Memory B cell (primary cell): ENCODE results near the gene FOXC1.

ENCODE experiments used
- ATAC-seq: fragments of 150-1000 bp; cut with Tn5 transposase; 2 replicates; pipeline ENCODE4 v1.10.0; 2021; ENCODE audit warnings: low read depth, mild to moderate bottlenecking, moderate library complexity
- DNase-seq, 2 donors: peaks; one replicate each; pipeline ENCODE4 v3.0.0; 2022; ENCODE audit warnings: low spot score in 2 of 2
- H3K27ac Mint-ChIP-seq: one replicate; pipeline ENCODE4 v1.8.0; 2022; ENCODE audit warnings: mild to moderate bottlenecking, moderate library complexity, mixed read lengths
- H3K27me3 Mint-ChIP-seq: one replicate; pipeline ENCODE4 v1.8.0; 2022; ENCODE audit warnings: mixed read lengths
- H3K36me3 Mint-ChIP-seq: one replicate; pipeline ENCODE4 v1.8.0; 2022; ENCODE audit warnings: mild to moderate bottlenecking, mixed read lengths
- H3K4me1 Mint-ChIP-seq: one replicate; pipeline ENCODE4 v1.8.0; 2022; ENCODE audit warnings: mixed read lengths
- H3K4me3 Mint-ChIP-seq: one replicate; pipeline ENCODE4 v1.8.0; 2022; ENCODE audit warnings: mild to moderate bottlenecking, moderate library complexity, mixed read lengths
- H3K9me3 Mint-ChIP-seq: one replicate; pipeline ENCODE4 v1.8.0; 2022; ENCODE audit warnings: mixed read lengths

Gene FOXC1

GRCh38 chr6:1591243-1591642, 18.5 kb upstream of the FOXC1 start:
- peaks cover 18% of the 10 kb centered on the region for H3K27me3 Mint-ChIP-seq
- H3K9me3 Mint-ChIP-seq, result no peaks in the 10 kb centered on the region
- no peak overlapping the region for H3K4me3 Mint-ChIP-seq
- H3K27ac Mint-ChIP-seq, result no peak overlapping the region
- DNase-seq, result peak in 1 of 2 donors; percentile 2
- ATAC-seq, result no peak
- peaks cover 2% of the 10 kb centered on the region for H3K4me1 Mint-ChIP-seq
- no peaks in the 10 kb centered on the region for H3K36me3 Mint-ChIP-seq

DNA sequence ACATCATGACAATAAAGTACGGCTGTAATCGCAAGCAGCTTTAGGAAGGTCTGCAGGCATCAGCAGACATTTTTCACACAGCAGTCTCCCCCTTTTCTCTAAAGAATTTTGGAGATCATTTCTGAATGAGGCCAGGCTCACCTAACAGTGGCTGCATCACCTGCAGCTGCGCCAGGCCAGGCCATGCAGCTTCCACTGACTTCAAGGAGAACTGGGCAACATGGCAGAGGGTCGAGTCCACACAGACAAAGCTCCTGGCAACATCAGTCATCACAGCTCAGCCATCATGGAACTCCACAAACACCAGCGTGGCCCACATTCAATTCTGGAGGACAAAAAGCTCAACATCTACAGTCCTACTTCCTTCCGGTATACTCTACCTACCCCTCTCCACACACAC, 17.8 kb upstream of the FOXC1 start:
- Mint-ChIP-seq H3K4me1 (peaks cover 3% of the 10 kb centered on the region), H3K9me3 (no peaks in the 10 kb centered on the region), H3K27ac (no peak overlapping the region), H3K36me3 (no peaks in the 10 kb centered on the region), H3K4me3 (no peak overlapping the region), H3K27me3 (peaks cover 19% of the 10 kb centered on the region)
- ATAC-seq (no peak), DNase-seq (peak in 1 of 2 donors; percentile 4)

DNA sequence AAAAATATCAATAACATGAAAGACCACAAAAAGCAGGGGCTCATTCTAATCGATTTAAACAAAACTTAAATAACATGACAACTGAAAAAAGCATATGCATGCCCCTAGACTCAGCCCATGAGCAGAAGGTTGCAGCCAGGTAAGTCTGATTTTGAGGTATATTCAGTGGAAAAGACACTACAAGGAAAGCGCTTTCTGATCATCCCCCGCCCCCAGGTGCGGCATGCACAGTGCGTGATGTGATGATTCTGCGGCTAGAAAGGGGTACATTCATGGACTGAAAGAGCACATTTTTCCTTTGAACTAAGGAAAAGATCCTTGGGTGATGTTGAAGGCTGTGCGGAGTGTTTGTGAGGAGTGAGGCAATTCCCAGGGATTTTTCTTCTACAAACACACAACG, 16.9 kb upstream of the FOXC1 start:
- H3K36me3 Mint-ChIP-seq, result no peaks in the 10 kb centered on the region
- ATAC-seq (no peak), DNase-seq (no peak)
- H3K27me3 Mint-ChIP-seq, result peaks cover 23% of the 10 kb centered on the region
- peaks cover 3% of the 10 kb centered on the region for H3K4me1 Mint-ChIP-seq
- H3K9me3 Mint-ChIP-seq, result no peaks in the 10 kb centered on the region
- no peak overlapping the region for H3K4me3 Mint-ChIP-seq
- H3K27ac Mint-ChIP-seq, result no peak overlapping the region

GRCh38 chr6:1593286-1593957, 16.3 kb upstream of the FOXC1 start:
- H3K27ac Mint-ChIP-seq, result no peak overlapping the region
- no peak overlapping the region for H3K4me3 Mint-ChIP-seq
- DNase-seq, result no peak
- ATAC-seq, result no peak
- H3K36me3 Mint-ChIP-seq, result no peaks in the 10 kb centered on the region
- peaks cover 26% of the 10 kb centered on the region for H3K27me3 Mint-ChIP-seq
- H3K4me1 Mint-ChIP-seq, result peaks cover 3% of the 10 kb centered on the region
- H3K9me3 Mint-ChIP-seq, result no peaks in the 10 kb centered on the region

- Mint-ChIP-seq H3K27ac (no peak overlapping the region), H3K9me3 (no peaks in the 10 kb centered on the region), H3K4me1 (peaks cover 3% of the 10 kb centered on the region), H3K27me3 (peaks cover 26% of the 10 kb centered on the region), H3K4me3 (no peak overlapping the region), H3K36me3 (no peaks in the 10 kb centered on the region)
- ATAC-seq (no peak), DNase-seq (no peak)
These were observed 15.8 kb upstream of the FOXC1 start for GRCh38 chr6:1593958-1594314.

- Mint-ChIP-seq H3K9me3 (no peaks in the 10 kb centered on the region), H3K27me3 (peaks cover 29% of the 10 kb centered on the region), H3K27ac (no peak overlapping the region), H3K4me1 (peaks cover 3% of the 10 kb centered on the region), H3K36me3 (no peaks in the 10 kb centered on the region), H3K4me3 (no peak overlapping the region)
- ATAC-seq, result no peak
- no peak for DNase-seq
These were observed 15.1 kb upstream of the FOXC1 start for GRCh38 chr6:1594445-1595200.

- Mint-ChIP-seq H3K36me3 (no peaks in the 10 kb centered on the region), H3K9me3 (no peaks in the 10 kb centered on the region), H3K27ac (no peak overlapping the region), H3K27me3 (peaks cover 28% of the 10 kb centered on the region), H3K4me1 (peaks cover 3% of the 10 kb centered on the region), H3K4me3 (no peak overlapping the region)
- no peak for ATAC-seq
- no peak for DNase-seq
These were observed 14.2 kb upstream of the FOXC1 start for GRCh38 chr6:1595271-1596087.

DNA sequence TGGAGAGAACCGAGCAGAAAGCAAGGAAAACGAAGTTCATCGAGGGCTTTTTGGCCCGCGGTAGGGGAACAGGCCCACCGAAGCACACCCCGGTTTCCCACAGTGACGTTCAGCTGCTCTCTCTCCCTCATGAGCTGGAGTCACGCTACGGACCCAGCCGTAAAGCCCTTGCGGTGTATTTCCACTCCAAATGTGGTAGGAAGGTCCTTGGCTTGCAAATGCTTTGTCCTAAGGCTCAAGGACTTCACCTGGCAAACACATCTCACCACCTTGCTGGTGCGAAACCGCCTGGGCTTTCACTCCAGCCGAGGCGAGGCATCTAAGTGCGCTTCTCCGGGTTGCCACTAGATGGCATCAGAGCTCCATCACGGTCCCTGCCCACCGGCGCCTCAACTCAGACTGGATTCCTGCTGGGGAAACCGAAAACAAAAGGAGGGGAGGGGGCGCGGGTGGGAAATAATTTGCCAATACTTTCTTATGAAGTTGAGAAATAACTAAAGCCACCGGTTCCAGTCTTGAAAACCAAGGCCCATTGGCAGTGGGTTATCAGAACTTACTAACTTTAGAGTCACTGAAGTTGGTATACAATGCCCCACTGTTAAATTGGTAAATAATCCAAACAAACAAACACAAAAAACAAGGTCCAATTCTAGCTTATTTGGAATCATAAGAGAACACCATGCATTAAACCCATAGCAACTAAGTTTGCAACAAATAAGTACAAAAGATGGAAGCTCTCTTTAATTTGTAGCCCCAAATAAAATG, 13.4 kb upstream of the FOXC1 start:
- ATAC-seq (peak; percentile 73), DNase-seq (peak; percentile 72 to 76)
- Mint-ChIP-seq H3K36me3 (no peaks in the 10 kb centered on the region), H3K27me3 (peaks cover 32% of the 10 kb centered on the region), H3K9me3 (no peaks in the 10 kb centered on the region), H3K27ac (no peak overlapping the region), H3K4me1 (peaks cover 3% of the 10 kb centered on the region), H3K4me3 (no peak overlapping the region)

DNA sequence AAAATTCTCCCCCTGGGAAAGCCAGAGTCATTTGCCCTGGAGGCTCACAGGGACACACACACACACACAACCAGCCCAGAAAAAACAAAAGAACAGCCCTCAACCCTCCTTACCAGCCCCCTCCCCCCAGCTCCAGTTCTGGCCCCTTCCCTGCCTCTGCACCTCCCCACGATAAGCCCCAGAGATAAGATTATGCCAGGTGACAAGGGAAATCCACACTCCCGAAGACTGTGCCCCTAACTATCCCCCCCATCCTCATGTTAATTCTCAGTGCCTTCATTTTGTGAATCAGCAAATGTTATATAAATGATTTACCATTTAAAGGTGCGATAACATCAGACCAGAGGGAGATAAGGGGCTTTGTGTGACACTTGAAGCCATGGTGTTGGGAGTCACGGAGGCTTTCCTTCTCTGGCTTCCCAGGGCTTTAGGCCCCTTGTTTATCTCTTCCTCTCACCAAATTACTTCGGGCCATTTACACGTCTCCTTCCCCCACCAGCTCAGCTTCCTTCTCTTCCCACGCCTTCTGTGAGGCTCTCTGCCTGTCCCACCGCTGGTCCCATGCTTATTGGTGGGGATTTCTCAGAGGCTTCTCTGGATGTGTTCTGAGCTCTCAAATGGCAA, 12.5 kb upstream of the FOXC1 start:
- H3K9me3 Mint-ChIP-seq, result no peaks in the 10 kb centered on the region
- DNase-seq (no peak), ATAC-seq (no peak)
- H3K27ac Mint-ChIP-seq, result peak overlapping the region; percentile 15
- H3K36me3 Mint-ChIP-seq, result no peaks in the 10 kb centered on the region
- no peak overlapping the region for H3K4me3 Mint-ChIP-seq
- H3K27me3 Mint-ChIP-seq, result peaks cover 36% of the 10 kb centered on the region
- H3K4me1 Mint-ChIP-seq, result peaks cover 3% of the 10 kb centered on the region

DNA sequence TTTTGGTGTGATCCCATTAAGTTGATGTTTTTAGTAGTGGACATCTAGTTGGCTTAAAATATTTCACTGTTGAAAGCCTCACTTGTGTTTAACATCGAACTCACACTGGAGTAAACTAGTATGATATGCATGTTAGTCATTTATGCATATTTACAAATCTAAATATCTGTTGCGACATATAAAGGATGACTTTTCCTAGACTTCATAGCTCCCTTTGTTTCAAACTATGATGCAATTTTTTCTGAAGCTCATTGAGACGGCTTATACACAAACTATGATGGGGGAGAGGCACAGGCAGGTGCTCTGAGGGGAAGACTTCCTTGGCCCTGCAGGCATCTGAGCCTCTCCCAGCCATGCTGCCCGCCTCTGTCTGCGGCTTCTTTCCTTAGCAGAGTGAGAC, 11.8 kb upstream of the FOXC1 start:
- DNase-seq (no peak), ATAC-seq (no peak)
- Mint-ChIP-seq H3K4me3 (no peak overlapping the region), H3K27me3 (peaks cover 37% of the 10 kb centered on the region), H3K4me1 (peaks cover 3% of the 10 kb centered on the region), H3K27ac (no peak overlapping the region), H3K36me3 (no peaks in the 10 kb centered on the region), H3K9me3 (no peaks in the 10 kb centered on the region)

DNA sequence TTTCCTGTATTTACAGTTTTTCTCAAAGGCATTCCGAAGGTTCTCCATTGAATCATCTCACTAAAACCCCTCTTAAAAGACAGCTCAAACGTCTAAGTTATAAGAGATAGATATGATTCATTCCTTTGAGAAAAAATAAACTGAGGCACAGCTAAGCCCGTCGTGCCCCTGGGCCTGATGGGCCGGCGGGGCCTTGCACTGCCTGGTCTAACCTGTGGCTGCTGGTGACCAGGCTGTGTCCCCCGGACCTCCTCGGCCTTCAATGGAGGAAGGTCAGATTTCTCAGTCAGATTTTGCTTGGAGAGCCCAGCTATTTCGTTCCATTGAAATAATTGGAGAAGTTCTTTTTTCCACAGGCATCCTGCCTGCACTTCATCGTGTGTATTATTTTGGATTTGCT, 11.3 kb upstream of the FOXC1 start:
- peaks cover 38% of the 10 kb centered on the region for H3K27me3 Mint-ChIP-seq
- H3K36me3 Mint-ChIP-seq, result no peaks in the 10 kb centered on the region
- ATAC-seq (no peak), DNase-seq (no peak)
- no peak overlapping the region for H3K27ac Mint-ChIP-seq
- no peaks in the 10 kb centered on the region for H3K9me3 Mint-ChIP-seq
- H3K4me1 Mint-ChIP-seq, result peaks cover 3% of the 10 kb centered on the region
- no peak overlapping the region for H3K4me3 Mint-ChIP-seq

- no peak overlapping the region for H3K27ac Mint-ChIP-seq
- peaks cover 3% of the 10 kb centered on the region for H3K4me1 Mint-ChIP-seq
- H3K9me3 Mint-ChIP-seq, result no peaks in the 10 kb centered on the region
- H3K27me3 Mint-ChIP-seq, result peaks cover 38% of the 10 kb centered on the region
- no peak overlapping the region for H3K4me3 Mint-ChIP-seq
- H3K36me3 Mint-ChIP-seq, result no peaks in the 10 kb centered on the region
- DNase-seq, result no peak
- no peak for ATAC-seq
These were observed 10.8 kb upstream of the FOXC1 start for GRCh38 chr6:1598886-1599285.

GRCh38 chr6:1599469-1599868, 10.2 kb upstream of the FOXC1 start:
- no peaks in the 10 kb centered on the region for H3K9me3 Mint-ChIP-seq
- ATAC-seq (no peak), DNase-seq (no peak)
- no peaks in the 10 kb centered on the region for H3K36me3 Mint-ChIP-seq
- no peak overlapping the region for H3K4me3 Mint-ChIP-seq
- H3K4me1 Mint-ChIP-seq, result peaks cover 3% of the 10 kb centered on the region
- peaks cover 38% of the 10 kb centered on the region for H3K27me3 Mint-ChIP-seq
- no peak overlapping the region for H3K27ac Mint-ChIP-seq
